CD4-positive, alpha-beta T cell (primary cell): ENCODE data around the gene ZNF581. TPM values are rescaled to one million over a fixed set of nuclear protein-coding genes. Genes with fewer than 3 reads are reported as not detected.
A peak's percentile ranks its signal among the peaks of the same experiment; 100 is the strongest.

Experiments used
- ATAC-seq: fragments of 200-7000 bp; cut with Tn5 transposase; one replicate; pipeline ENCODE4 v1.10.0; 2022; ENCODE audit warnings: mild to moderate bottlenecking; ENCODE audit not compliant: poor library complexity
- CTCF ChIA-PET: fragments of 350-600 bp; sonication (Branson Sonifier 250); formaldehyde crosslinking; loops from one replicate; lab custom pipeline; 2021; ENCODE audit warnings: antibody characterized with exemption, inconsistent platforms; lab: Charles Lee
- POLR2A ChIA-PET: fragments of 350-600 bp; sonication (Branson Sonifier 250); formaldehyde crosslinking; loops from one replicate; lab custom pipeline; 2021; ENCODE audit warnings: antibody characterized with exemption, inconsistent platforms; lab: Charles Lee
- DNase-seq, 14 experiments: peaks; one replicate each; pipeline ENCODE4 v3.0.0-alpha.2; 2013 to 2020; ENCODE audit warnings: mixed read lengths in 2 of 14
- H3K27ac ChIP-seq, 2 donors: one replicate each; pipeline versions ENCODE4 v1.5.1 to v1.7.0; 2013; ENCODE audit warnings: low read length in 2 of 2, low read depth in 1 of 2, mild to moderate bottlenecking in 1 of 2
- H3K27me3 ChIP-seq, 2 experiments: 1 replicate in 1 of 2; 2 replicates in 1 of 2; pipeline versions ENCODE4 v1.6.1 to v1.7.0; 2013; ENCODE audit warnings: low read length in 2 of 2, control low read depth in 1 of 2, mild to moderate bottlenecking in 1 of 2, moderate library complexity in 1 of 2; ENCODE audit not compliant: insufficient read depth in 2 of 2, control insufficient read depth in 1 of 2
- H3K36me3 ChIP-seq: one replicate; pipeline ENCODE4 v1.6.1; 2013; ENCODE audit warnings: low read length, control low read depth; ENCODE audit not compliant: insufficient read depth
- H3K4me1 ChIP-seq: one replicate; pipeline ENCODE4 v1.6.1; 2013; ENCODE audit warnings: low read length, control low read depth; ENCODE audit not compliant: insufficient read depth
- H3K4me3 ChIP-seq: one replicate; pipeline ENCODE4 v1.5.1; 2013; ENCODE audit warnings: mild to moderate bottlenecking, low read length, moderate library complexity
- H3K9me3 ChIP-seq, 2 experiments: 1 replicate in 1 of 2; 2 replicates in 1 of 2; pipeline versions ENCODE4 v1.6.1 to v1.7.0; 2013; ENCODE audit warnings: low read length in 2 of 2, mild to moderate bottlenecking in 2 of 2, control low read depth in 1 of 2, moderate library complexity in 1 of 2; ENCODE audit not compliant: control insufficient read depth in 1 of 2, insufficient read depth in 1 of 2
- H3K27ac Mint-ChIP-seq: one replicate; pipeline ENCODE4 v1.8.0; 2020; ENCODE audit warnings: mixed read lengths
- H3K27me3 Mint-ChIP-seq: one replicate; pipeline ENCODE4 v1.8.0; 2021; ENCODE audit warnings: mixed read lengths
- H3K36me3 Mint-ChIP-seq: one replicate; pipeline ENCODE4 v1.8.0; 2021; ENCODE audit warnings: low read depth, mixed read lengths
- H3K4me1 Mint-ChIP-seq: one replicate; pipeline ENCODE4 v1.8.0; 2021; ENCODE audit warnings: low read depth, mixed read lengths
- H3K4me3 Mint-ChIP-seq: one replicate; pipeline ENCODE4 v1.8.0; 2020; ENCODE audit warnings: mild to moderate bottlenecking, mixed read lengths
- H3K9me3 Mint-ChIP-seq: one replicate; pipeline ENCODE4 v1.8.0; 2020; ENCODE audit warnings: mixed read lengths
- intact Hi-C, 2 experiments: fragments of 100-400 bp; cut with DNase I in 1 of 2; cut with micrococcal nuclease in 1 of 2; formaldehyde crosslinking; loops; one replicate each; pipeline versions ENCODE4 v1.15.1 to v1.9.0; 2023 to 2025; cut with DNase I, micrococcal nuclease
- total RNA-seq, 174 experiments: library from RNA in 2 of 174; stranded (reverse) in 2 of 174; gene quantifications; one replicate each; pipeline ENCODE4 v1.2.3 and lab custom pipeline; 2021 to 2026
- TF ChIP-seq, protein P1 (sequence below): fragments of 200-600 bp; IDR thresholded peaks from one replicate; pipeline ENCODE4 v1.8.0; 2022; ENCODE audit warnings: antibody characterized with exemption, mild to moderate bottlenecking

Gene ZNF581
- total RNA-seq, 2 experiments from 2014 or later, result 23.1 to 24.7 TPM

DNA sequence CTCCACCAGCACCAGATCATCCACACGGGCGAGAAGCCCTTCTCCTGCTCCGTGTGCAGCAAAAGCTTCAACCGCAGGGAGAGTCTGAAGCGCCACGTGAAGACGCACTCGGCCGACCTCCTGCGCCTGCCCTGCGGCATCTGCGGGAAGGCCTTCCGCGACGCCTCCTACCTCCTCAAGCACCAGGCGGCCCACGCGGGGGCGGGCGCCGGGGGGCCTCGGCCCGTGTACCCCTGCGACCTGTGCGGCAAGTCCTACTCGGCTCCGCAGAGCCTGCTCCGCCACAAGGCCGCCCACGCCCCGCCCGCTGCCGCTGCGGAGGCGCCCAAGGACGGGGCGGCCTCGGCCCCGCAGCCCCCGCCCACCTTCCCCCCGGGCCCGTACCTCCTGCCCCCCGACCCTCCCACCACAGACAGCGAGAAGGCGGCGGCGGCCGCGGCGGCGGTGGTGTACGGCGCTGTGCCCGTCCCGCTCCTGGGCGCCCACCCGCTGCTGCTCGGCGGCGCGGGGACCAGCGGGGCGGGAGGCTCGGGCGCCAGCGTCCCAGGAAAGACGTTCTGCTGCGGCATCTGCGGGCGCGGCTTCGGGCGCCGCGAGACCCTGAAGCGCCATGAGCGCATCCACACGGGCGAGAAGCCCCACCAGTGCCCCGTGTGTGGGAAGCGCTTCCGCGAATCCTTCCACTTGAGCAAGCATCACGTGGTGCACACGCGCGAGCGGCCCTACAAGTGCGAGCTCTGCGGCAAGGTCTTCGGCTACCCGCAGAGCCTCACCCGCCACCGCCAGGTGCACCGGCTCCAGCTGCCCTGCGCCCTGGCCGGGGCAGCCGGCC is 28.5 kb upstream of the ZNF581 start:
- Histone ChIP-seq H3K4me1 (peaks cover 13% of the 10 kb centered on the region), H3K4me3 (no peak overlapping the region), H3K36me3 (peaks cover 33% of the 10 kb centered on the region), H3K9me3 (no peaks in the 10 kb centered on the region), H3K27me3 (no peaks in the 10 kb centered on the region), H3K27ac (no peak overlapping the region)
- peaks cover 29% of the 10 kb centered on the region for H3K4me1 Mint-ChIP-seq
- no peak for DNase-seq
- no peaks in the 10 kb centered on the region for H3K9me3 Mint-ChIP-seq
- CTCF ChIA-PET, result interaction anchor here (0.5 kb wide), 1 partner anchor 38 kb away, joined by 4 read pairs; no protein-coding TSS in a partner anchor
- H3K27me3 Mint-ChIP-seq, result no peaks in the 10 kb centered on the region
- H3K4me3 Mint-ChIP-seq, result no peak overlapping the region
- TF ChIP-seq, protein P1, sequence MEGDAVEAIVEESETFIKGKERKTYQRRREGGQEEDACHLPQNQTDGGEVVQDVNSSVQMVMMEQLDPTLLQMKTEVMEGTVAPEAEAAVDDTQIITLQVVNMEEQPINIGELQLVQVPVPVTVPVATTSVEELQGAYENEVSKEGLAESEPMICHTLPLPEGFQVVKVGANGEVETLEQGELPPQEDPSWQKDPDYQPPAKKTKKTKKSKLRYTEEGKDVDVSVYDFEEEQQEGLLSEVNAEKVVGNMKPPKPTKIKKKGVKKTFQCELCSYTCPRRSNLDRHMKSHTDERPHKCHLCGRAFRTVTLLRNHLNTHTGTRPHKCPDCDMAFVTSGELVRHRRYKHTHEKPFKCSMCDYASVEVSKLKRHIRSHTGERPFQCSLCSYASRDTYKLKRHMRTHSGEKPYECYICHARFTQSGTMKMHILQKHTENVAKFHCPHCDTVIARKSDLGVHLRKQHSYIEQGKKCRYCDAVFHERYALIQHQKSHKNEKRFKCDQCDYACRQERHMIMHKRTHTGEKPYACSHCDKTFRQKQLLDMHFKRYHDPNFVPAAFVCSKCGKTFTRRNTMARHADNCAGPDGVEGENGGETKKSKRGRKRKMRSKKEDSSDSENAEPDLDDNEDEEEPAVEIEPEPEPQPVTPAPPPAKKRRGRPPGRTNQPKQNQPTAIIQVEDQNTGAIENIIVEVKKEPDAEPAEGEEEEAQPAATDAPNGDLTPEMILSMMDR, result no peak
- intact Hi-C loops, result no loop called here
- peaks cover 45% of the 10 kb centered on the region for H3K36me3 Mint-ChIP-seq
- no peak overlapping the region for H3K27ac Mint-ChIP-seq
- no peak for ATAC-seq
- POLR2A ChIA-PET, result interaction anchor here (0.8 kb wide), 1 partner anchor 9 kb away, joined by 3 read pairs; the partner anchor contains the start of gene ZNF865

GRCh38 chr19:55615543-55616394 is 27.7 kb upstream of the ZNF581 start:
- H3K27me3 Mint-ChIP-seq, result no peaks in the 10 kb centered on the region
- H3K4me1 Mint-ChIP-seq, result peaks cover 31% of the 10 kb centered on the region
- H3K27ac Mint-ChIP-seq, result no peak overlapping the region
- peaks cover 20% of the 10 kb centered on the region for H3K4me1 ChIP-seq
- peaks cover 45% of the 10 kb centered on the region for H3K36me3 Mint-ChIP-seq
- POLR2A ChIA-PET, result interaction anchor here (0.8 kb wide), 1 partner anchor 10 kb away, joined by 3 read pairs; the partner anchor contains the start of gene ZNF865
- peaks cover 29% of the 10 kb centered on the region for H3K36me3 ChIP-seq
- H3K9me3 ChIP-seq, result no peaks in the 10 kb centered on the region
- H3K9me3 Mint-ChIP-seq, result no peaks in the 10 kb centered on the region
- intact Hi-C loops, result no loop called here
- H3K4me3 ChIP-seq, result no peak overlapping the region
- H3K4me3 Mint-ChIP-seq, result no peak overlapping the region
- no peaks in the 10 kb centered on the region for H3K27me3 ChIP-seq
- CTCF ChIA-PET, result no interaction called here
- TF ChIP-seq, protein P1, result no peak
- ATAC-seq, result no peak
- peak in 1 of 14 experiments; percentile 23 for DNase-seq
- no peak overlapping the region for H3K27ac ChIP-seq

DNA sequence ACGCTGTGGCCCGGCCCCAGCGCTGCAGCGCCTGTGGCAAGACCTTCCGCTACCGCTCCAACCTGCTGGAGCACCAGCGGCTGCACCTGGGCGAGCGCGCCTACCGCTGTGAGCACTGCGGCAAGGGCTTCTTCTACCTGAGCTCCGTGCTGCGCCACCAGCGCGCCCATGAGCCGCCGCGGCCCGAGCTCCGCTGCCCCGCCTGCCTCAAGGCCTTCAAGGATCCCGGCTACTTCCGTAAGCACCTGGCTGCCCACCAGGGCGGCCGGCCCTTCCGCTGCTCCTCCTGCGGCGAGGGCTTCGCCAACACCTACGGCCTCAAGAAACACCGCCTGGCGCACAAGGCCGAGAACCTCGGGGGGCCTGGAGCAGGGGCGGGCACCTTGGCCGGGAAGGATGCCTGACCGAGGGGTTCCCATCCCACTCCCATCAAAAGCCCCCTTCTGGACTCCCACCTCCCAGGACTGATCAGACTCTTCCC is 27.0 kb upstream of the ZNF581 start:
- no peaks in the 10 kb centered on the region for H3K27me3 ChIP-seq
- peaks cover 30% of the 10 kb centered on the region for H3K4me1 Mint-ChIP-seq
- no peaks in the 10 kb centered on the region for H3K9me3 ChIP-seq
- ATAC-seq (no peak), DNase-seq (no peak)
- no peak overlapping the region for H3K4me3 ChIP-seq
- intact Hi-C loops, result no loop called here
- no peak overlapping the region for H3K4me3 Mint-ChIP-seq
- H3K27ac ChIP-seq, result no peak overlapping the region
- peaks cover 41% of the 10 kb centered on the region for H3K36me3 Mint-ChIP-seq
- no peaks in the 10 kb centered on the region for H3K9me3 Mint-ChIP-seq
- no peak overlapping the region for H3K27ac Mint-ChIP-seq
- H3K27me3 Mint-ChIP-seq, result no peaks in the 10 kb centered on the region
- H3K36me3 ChIP-seq, result peaks cover 32% of the 10 kb centered on the region
- ChIA-PET POLR2A (interaction anchor here (1.8 kb wide), 1 partner anchor 16 kb away, joined by 8 read pairs; the partner anchor contains the start of gene ZNF524), CTCF (no interaction called here)
- peaks cover 22% of the 10 kb centered on the region for H3K4me1 ChIP-seq
- TF ChIP-seq, protein P1, result no peak
